ENCODE measurements around the gene ZMYM4.
A peak's percentile ranks its signal among the peaks of the same experiment; 100 is the strongest.
"Not testable (repeated sequence)": the region's sequence is repeated elsewhere in the genome, so short reads cannot be mapped to it uniquely, and the experiment has no call there.

The ZMYM4 gene

GRCh38 chr1:35268282-35269200 lies at the start of gene ZMYM4:
TSS of gene ZMYM4 (plus strand) at chr1:35268709. CDS start at chr1:35269047, 338 bp downstream.
- DNase-seq (ENCODE audit: low read depth in 2 of 2), result peak; percentile 76 to 82

- no peak for DNase-seq (ENCODE audit: low read depth in 2 of 2)
Observed at GRCh38 chr1:35220976-35221375, 47.5 kb upstream of the ZMYM4 start.

DNA sequence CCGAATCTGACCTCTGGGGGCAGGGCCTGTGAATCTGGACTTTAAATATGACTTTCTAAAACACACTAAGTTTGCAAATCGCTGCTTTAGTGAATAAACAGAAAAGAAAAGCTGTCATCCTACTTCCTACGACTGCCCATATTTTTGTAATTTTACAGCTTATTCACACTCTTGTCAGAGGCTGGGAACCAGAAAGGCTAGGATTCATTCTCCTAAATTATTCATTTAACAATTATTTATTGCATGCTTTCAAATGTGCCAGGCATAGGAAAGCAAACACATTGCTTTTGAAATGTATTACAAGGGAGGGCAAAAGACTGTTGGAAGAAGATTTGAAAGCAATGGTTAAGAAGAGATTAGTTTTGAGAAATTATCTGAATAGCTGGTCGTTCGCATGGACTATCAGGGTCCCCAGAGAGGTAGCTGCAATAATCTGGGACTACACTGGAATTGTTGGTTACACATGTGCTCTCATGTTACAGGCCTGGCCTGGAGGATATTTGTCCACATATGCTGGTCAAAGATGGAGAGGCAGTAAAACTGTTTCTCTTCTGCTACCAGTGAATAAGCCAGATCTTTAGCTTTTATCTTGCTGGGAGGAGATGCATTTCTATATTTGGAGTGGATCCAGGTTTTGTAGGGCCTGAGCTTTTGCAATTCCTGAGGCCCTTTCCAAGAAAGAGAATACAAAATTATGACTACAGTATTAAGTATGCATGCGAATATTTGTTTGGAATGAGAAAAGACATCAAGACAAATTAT lies 46.0 kb upstream of the ZMYM4 start:
- no peak for DNase-seq (ENCODE audit: low read depth in 2 of 2)

DNA sequence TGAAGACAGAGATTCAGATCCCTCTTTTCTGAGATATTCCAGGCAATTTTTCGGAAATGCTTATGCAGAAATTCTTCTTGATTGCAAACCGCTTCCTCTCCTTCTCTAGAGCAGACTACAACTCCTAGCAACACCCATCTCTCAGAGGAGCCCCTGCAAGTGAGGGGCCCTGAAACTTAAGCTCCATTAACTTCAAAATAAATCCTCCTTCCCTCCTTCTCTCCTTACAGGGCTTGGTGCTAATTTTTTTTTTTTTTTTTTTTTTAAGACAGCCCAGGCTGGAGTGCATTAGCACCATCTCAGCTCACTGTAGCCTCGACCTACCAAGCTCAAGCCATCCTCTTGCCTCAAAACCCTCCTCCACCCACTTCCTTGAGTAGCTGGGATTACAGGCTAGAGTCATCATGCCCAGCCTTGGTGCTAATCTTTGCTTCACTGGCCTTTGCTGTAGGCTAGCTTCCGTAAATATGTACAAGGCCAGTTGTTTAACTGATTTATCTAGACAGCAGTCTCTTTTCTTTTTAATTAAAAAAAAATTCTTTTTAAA lies 45.4 kb upstream of the ZMYM4 start:
- no peak for DNase-seq (ENCODE audit: low read depth in 2 of 2)

GRCh38 chr1:35226546-35226945 lies 42.0 kb upstream of the ZMYM4 start:
- DNase-seq (ENCODE audit: low read depth in 2 of 2), result no peak

GRCh38 chr1:35229587-35230360 lies 38.7 kb upstream of the ZMYM4 start:
- DNase-seq (ENCODE audit: low read depth in 2 of 2), result no peak

DNA sequence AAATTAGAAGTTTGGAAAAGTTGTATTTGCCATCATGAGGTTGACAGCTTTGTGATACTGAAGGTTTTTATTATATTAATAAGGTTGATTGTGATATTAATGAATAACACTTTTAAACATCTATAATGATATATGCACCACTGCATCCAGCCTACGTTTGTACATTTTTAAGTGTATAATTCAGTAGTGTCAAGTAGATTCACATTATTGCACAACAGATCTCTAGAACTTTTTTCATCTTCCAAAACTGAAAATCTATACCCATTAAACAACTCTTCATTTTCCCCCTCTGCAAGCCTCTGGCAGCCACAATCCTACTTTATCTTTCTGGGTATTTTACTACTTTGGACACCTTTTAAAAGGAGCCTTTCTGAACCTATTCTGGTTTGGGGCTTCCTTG lies 37.2 kb upstream of the ZMYM4 start:
- no peak for DNase-seq (ENCODE audit: low read depth in 2 of 2)

- not testable (repeated sequence) for DNase-seq (ENCODE audit: low read depth in 2 of 2)
Observed at GRCh38 chr1:35236772-35237171, 31.7 kb upstream of the ZMYM4 start.

DNA sequence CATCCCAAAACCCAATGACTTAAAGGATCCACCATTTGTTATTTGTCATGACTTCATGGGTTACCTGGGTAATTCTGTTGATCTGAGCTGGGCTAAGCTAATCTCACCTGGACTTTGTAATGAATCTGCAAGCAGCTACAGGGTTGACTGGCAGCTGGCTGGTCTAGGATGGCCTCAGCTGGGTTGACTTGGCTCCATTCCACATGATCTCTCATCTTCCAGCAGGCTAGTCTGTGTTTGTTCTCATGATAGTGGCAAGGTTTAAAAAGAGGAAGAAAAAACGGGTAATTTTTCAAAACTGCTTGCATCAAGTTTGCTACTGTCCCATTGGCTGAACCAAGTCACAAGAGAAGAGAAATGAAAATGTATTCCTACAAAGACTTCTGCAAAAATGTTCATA lies 24.8 kb upstream of the ZMYM4 start:
- no peak for DNase-seq (ENCODE audit: low read depth in 2 of 2)

DNA sequence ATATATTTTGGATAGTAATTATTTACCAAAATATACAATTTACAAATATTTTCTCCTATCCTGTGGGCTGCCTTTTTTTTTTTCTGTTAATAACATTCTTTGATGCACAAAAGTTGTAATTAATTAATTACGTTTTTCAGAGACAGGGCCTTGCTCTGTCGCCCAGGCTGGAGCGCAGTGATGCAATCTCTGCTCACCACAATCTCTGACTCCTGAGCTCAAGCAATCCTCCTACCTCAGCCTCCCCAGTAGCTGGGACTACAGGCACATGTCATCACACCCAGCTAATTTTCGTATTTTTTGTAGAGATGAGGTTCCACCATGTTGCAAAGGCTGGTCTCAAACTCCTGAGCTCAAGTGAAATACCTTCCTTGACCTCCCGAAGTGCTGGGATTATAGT lies 21.3 kb upstream of the ZMYM4 start:
- no peak for DNase-seq (ENCODE audit: low read depth in 2 of 2)

GRCh38 chr1:35253941-35254340 lies 14.6 kb upstream of the ZMYM4 start:
- DNase-seq (ENCODE audit: low read depth in 2 of 2), result no peak

GRCh38 chr1:35255276-35255675 lies 13.2 kb upstream of the ZMYM4 start:
- DNase-seq (ENCODE audit: low read depth in 2 of 2), result no peak

DNA sequence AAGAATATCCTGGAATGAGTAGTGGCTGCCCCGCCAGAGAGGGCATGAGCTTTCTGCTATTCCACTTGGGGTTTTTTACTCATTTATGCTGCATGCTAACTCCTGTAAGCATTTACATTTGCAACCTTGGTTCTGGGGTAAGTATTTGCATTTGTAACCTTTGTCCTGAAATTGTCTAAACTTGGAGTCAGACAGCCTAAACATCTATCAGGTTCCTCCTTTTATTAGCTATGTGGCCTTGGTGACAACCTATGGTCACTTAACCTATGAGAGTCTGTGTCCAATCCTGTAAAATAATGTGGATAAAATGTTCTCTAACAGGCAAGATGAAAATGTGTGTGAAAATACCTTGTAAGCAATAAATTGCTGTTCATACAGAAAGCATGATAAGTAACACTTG lies 8.9 kb upstream of the ZMYM4 start:
- no peak for DNase-seq (ENCODE audit: low read depth in 2 of 2)

DNA sequence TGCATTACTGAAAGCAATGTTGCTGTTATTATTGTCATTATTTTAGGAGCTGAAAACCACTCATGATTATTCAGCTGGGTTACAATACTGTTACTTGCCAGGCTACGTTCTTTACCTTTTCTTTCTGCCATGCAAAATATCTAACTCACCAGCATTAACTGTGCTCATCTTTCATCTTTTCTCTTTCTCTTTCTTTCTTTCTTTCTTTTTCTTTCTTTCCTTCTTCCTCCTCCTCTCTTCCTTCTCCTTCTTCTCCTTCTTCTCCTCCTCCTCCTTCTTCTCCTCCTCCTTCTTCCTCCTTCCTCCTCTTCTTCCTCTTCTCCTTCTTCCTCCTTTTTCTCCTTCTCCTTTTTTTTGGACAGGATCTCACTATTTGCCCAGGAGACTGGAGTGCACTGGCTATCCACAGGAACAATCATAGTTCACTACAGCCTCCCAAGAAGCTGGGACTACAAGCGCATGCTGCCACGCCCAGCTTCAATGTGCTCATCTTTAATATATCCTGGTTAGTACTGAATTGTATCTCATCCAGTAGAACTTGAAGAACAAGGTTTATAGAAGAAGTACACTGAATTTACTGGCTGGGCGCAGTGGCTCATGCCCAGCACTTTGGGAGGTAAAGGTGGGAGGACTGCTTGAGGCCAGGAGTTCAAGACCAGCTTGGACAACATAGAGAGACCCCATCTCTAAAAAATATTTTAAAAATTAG lies 6.9 kb upstream of the ZMYM4 start:
- no peak for DNase-seq (ENCODE audit: low read depth in 2 of 2)

DNA sequence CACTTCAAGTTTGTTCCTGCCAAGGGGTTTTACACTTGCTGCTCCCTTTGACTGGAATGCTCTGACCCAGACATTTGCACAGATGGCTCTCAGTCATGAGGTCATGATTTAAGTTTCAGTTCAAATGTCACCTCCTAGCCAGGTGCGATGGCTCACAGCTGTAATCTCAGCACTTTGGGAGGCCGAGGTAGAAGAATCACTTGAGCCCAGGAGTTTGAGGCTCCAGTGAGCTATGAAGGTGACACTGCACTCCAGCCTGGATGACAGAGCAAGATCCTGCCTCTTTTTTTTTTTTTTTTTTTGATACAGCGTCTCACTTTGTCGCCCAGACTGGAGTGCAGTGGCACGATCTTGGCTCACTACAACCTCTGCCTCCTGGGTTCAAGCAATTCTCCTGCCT lies 4.5 kb upstream of the ZMYM4 start:
- DNase-seq (ENCODE audit: low read depth in 2 of 2), result no peak

DNA sequence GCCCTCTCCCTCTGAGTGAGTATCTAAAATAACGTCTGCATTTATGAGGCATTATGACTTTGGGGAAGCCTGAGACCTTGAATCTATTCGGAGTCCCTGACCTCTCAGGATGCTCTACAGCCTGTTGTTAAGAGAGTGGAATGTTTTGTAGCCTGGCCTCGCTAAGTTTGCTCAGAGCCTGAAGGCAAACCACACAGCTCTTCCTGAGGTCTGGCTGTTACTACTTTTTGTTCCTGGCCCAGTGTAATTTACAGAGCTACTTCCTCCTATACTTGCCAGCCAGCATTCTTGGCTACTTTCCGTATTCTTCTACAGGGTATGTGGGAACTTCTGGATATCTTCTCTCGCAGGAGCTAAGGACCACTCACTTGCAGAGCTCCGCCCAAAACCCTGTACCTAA lies 3.6 kb upstream of the ZMYM4 start:
- DNase-seq (ENCODE audit: low read depth in 2 of 2), result no peak

- DNase-seq (ENCODE audit: low read depth in 2 of 2), result no peak
Observed at GRCh38 chr1:35266306-35266705, 2.2 kb upstream of the ZMYM4 start.

GRCh38 chr1:35269201-35269988 lies 886 bp downstream of the ZMYM4 start:
- no peak for DNase-seq (ENCODE audit: low read depth in 2 of 2)

GRCh38 chr1:35269989-35270289 lies 1.4 kb downstream of the ZMYM4 start:
- no peak for DNase-seq (ENCODE audit: low read depth in 2 of 2)

GRCh38 chr1:35270836-35271235 lies 2.3 kb downstream of the ZMYM4 start:
- no peak for DNase-seq (ENCODE audit: low read depth in 2 of 2)

DNA sequence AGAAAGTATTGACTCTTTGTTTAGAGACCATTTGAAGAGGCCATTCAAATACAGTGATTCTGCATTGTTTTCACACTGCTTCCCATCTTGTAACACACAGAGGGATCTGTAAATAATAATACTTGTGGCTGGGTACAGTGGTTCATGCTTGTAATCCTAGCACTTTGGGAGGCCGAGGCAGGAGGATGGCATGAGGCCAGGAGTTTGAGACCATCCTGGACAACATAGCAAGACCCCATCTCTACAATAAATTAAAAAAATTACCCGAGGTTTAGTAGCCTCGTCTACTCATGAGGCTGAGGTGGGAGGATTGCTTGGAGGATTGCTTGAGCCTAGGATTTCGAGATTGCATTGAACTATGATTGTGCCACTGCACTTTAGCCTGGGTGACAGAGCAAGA lies 5.7 kb downstream of the ZMYM4 start:
- no peak for DNase-seq (ENCODE audit: low read depth in 2 of 2)

All from activated CD8-positive, alpha-beta memory T cell treated with anti-CD3 and anti-CD28 coated beads for 4 hours (primary cell).